Bone marrow (tissue), 2 donors: ENCODE data around the gene FFAR2.
"Not testable (repeated sequence)": the region's sequence is repeated elsewhere in the genome, so short reads cannot be mapped to it uniquely, and the experiment has no call there.

ENCODE experiments used
- DNase-seq, 2 donors: peaks; one replicate each; lab custom pipeline; 2025; lab: John Stamatoyannopoulos, UW

Gene FFAR2

DNA sequence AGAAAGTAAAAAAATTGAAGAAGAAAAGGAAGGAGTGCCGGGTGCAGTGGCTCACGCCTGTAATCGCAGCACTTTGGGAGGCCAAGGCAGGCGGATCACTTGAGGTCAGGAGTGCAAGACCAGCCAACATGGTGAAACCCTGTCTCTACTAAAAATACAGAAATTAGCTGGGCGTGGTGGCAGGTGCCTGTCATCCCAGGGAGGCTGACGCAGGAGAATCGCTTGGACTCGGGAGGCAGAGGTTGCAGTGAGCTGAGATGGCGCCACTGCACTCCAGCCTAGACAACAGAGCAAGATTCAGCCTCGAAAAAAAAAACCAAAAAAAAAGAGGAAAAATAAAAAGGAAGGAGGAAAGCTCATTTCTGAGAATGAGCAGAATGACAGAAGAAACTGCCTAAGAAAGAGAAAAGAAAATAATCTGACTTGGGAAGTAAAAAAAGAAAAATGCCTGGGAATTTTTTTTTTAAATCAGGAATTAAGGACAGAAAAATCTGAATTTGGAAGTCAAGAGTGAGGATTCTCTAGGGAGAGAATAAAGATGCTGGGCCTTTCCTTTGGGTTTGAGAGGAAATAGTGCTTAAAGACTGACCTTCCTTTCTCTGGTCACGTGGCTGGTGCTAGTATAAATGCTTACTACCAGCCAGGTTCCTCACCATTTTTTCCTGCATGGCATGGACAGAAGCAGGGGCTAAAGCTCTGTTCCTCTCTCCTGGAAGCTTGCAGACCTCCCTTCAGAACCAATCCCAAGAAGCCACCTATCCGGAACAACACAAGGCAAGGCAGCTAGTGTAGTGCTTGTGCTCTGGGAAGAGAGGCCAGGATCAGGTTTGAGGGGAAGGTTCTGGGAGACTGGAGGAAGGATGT, at the start of gene FFAR2:
FFAR2 (plus strand) TSS at position 652 of the 864 bp plus-strand sequence. CDS start 1,458 bp downstream, outside the sequence.
- no peak for DNase-seq

- DNase-seq, result no peak
Measured at GRCh38 chr19:35398570-35398969, 49.5 kb upstream of the FFAR2 start.

- DNase-seq, result no peak
Measured at GRCh38 chr19:35399231-35399630, 48.8 kb upstream of the FFAR2 start.

- DNase-seq, result no peak
Measured at GRCh38 chr19:35399948-35400772, 47.9 kb upstream of the FFAR2 start.

- DNase-seq, result no peak
Measured at GRCh38 chr19:35400773-35401100, 47.3 kb upstream of the FFAR2 start.

DNA sequence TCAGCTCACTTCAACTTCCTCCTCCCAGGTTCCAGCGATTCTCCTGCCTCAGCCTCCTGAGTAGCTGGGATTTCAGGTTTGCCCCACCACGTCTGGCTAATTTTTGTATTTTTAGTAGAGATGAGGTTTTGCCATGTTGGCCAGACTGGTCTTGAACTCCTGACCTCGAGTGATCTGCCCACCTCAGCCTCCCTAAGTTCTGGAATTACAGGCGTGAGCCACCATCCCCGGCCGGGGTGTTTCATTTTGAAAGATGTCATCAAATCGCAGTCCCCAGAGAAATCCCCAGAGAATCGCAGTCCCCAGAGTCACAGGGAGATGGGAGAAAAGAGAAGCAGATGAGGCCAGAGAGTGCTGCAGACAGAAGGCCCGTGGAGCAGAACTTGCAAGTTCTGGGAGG, 46.6 kb upstream of the FFAR2 start:
- DNase-seq, result not testable (repeated sequence)

- no peak for DNase-seq
Measured at GRCh38 chr19:35403116-35403760, 44.8 kb upstream of the FFAR2 start.

DNA sequence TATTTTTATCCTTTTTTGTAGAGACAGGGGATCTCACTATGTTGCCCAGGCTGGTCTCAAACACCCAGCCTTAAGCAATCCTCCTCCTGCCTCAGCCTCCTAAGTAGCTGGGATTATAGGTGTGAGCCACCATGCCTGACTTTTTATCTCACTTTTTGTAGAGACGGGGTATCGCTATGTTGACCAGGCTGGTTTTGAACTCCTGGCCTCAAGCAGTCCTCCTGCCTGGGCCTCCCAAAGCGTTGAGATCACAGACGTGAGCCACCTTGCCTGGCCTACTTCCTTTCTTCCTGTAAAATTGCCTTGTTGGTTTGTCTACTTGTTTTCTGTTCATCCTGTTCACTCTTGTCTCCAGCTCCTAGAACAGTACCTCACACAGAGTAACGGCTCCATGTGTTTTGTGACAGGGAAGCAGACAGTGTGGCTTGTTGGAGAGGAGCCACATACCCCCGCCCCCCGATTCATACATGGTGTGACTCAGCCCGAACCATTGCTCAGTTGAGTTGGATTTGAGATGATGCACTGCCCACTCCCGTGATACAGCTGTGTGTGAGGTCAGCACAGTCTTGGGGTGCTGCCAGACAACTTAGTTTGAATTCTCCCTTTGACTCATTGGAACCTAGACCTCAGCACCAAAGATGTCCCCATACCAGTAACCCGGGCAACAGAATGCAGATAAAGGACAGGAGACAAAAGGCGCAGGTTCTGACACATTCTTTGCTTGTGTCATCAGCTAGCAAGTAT, 43.0 kb upstream of the FFAR2 start:
- peak in 1 of 2 donors; percentile 34 for DNase-seq

- DNase-seq, result no peak
Measured at GRCh38 chr19:35407619-35408018, 40.4 kb upstream of the FFAR2 start.

GRCh38 chr19:35408284-35409171, 39.5 kb upstream of the FFAR2 start:
- no peak for DNase-seq

DNA sequence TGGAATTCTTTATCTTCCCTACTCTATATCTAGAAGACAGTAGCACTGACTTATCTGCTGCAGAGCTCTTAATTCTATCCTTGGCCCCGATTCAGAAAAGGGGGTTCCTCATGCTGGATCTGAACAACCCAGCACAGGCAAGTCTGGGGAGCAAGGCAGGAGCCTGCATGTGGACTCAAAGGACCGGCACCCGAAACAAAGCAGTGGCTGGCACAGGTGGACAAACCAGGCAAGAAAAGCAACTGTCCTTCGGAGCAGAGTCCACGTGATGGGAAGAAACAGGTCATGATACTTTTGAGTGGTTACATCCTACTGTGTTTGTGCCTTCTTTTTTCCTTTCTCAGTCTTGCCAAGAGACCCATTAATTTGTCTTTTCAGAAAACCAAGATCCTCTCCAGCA, 38.9 kb upstream of the FFAR2 start:
- no peak for DNase-seq

DNA sequence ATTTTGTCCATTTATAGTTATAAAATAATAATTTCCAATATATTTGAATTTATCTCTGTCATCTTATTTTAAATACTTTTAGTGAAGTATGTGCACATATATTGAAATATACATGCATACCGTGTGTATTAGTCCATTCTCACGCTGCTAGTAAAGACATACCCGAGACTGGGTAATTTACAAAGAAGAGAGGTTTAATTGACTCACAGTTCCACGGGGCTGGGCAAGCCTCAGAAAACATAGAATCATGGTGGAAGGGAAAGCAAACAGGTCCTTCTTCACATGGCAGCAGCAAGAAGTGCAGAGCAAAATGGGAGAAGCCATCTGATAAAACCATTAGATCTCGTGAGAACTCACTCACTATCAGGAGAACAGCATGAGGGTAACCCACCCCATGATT, 37.6 kb upstream of the FFAR2 start:
- no peak for DNase-seq

GRCh38 chr19:35414442-35414841, 33.6 kb upstream of the FFAR2 start:
- DNase-seq, result no peak

GRCh38 chr19:35416331-35416730, 31.7 kb upstream of the FFAR2 start:
- DNase-seq, result no peak

DNA sequence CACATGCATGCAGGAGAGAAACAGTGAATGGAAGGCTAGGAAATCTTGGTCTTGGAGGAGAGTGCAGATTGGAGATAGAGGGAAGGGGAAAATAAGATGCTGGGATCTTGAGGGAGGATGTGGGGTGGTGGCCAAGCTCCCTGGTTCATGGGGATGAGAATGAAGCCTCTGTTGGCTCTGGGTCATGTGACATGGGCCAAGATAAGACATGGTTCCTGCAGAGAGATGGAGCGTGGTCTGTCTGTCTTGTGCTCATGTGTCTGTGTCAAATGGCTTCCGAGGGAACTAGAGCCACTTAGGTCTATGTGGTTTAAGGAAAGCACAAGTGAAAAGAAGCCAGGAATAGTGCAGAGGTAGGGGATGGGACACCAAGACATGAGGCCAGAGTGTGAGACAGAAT, 30.8 kb upstream of the FFAR2 start:
- DNase-seq, result no peak

DNA sequence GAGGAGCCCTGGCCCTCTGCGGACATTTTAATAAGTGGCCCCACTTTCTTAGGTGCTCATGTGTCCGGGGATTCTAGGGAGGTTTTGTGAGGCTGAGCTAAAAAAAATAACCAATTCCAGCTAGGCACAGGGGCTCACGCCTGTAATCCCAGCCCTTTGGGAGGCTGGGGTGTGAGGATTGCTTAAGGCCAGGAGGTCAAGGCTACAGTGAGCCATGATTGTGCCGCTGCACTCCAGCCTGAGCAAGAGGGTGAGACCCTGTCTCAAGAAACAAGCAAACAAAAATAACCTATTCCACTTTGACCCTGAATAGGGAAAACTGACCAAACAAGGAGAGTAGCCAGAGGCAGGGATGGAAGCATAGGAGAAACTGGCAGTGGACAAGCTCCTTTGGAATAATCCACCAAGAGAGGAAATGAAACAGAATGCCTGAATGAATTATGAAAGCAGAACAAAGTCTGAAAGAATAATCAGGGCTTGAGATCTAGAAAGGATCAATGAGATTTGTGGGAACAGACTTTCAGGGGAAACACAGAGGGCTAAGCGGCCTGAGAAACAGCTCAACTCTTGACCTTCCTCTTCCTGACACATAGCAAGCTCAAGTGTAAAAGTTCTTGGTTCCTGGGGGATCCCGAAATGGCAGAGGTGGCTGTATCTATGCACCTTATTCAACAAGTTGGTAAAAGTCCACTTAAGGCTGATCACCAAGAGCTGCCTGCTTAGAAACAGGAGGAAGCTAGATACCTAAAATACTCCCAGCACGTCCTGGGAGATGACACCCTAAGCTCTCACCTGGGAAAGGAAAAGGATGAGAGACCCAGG, 30.1 kb upstream of the FFAR2 start:
- no peak for DNase-seq

- no peak for DNase-seq
Measured at GRCh38 chr19:35419046-35419445, 29.0 kb upstream of the FFAR2 start.

DNA sequence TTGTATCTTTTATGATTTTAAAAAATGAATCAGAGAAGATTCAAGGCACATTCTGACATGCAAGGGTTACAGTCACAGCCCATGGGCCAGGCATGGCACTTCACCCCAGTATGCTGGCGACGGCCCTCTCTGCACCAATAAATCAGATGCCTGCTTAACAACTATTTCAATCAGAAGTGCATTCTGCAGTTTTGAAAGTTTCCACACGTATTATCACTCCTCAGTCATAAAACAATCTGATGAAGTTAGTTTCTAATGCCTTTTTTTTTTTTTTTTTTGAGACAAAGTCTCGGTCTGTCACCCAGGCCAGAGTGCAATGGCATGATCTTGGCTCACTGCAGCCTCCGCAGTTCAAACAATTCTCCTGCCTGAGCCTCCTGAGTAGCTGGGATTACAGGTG, 28.3 kb upstream of the FFAR2 start:
- no peak for DNase-seq

DNA sequence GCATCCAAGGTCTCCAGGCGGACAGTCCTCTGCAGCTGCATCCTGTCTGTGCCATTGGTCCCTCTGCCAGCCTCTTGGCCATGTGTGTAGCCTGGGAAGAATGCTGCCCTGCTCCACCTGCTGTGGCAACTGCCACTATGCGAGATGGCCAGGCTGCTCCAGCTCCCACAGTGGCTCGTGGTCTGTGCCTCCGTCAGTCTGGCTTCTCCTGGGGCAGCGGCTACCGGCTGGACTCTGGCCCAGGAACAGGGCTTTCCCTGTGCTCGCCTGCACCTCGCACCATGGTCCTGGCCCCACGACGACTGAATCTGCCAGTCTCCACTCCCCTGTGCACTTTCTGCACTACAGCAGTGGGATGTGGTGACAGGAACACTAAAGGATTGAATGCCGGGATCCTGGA, 26.7 kb upstream of the FFAR2 start:
- DNase-seq, result no peak

DNA sequence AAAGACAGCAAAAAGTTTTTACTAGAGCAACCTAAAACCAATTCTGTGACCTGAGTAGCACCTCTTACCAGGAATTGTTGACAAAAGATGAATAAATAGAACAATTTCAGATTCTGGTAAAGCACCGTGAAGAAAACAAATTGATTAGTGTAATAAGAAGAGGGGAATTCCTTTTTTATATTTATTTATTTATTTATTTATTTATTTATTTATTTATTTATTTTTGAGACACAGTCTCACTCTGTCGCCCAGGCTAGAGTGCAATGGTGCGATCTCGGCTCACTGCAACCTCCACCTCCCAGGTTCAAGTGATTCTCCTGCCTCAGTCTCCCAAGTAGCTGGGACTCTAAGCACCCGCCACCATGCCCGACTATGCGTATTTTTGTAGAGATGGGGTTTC, 24.7 kb upstream of the FFAR2 start:
- not testable (repeated sequence) for DNase-seq
